Upper lobe of left lung (tissue), 4 donors: ENCODE measurements around the gene IRS1.

Source experiments
- POLR2A ChIP-seq, 4 donors: fragments of 450-650 bp; IDR thresholded peaks; one replicate each; pipeline ENCODE4 v1.5.1; 2016 to 2017; ENCODE audit warnings: antibody characterized with exemption in 4 of 4, mild to moderate bottlenecking in 2 of 4
- POLR2AphosphoS5 ChIP-seq, 2 donors: sonication (generic); formaldehyde crosslinking; IDR thresholded peaks; one replicate each; pipeline ENCODE4 v1.5.1; 2017; ENCODE audit warnings: antibody characterized with exemption in 2 of 2

- no peak for TF ChIP-seq POLR2A (IDR thresholded peaks at IDR 0.05)
- TF ChIP-seq POLR2AphosphoS5 (IDR thresholded peaks at IDR 0.05) = no peak
These were observed 104.9 kb downstream of the IRS1 start for GRCh38 chr2:226694586-226695284.
